LHCN-M2 (cell line): Measurements from ENCODE around the gene PDP2. TPM values are rescaled to one million over a fixed set of nuclear protein-coding genes. Genes with fewer than 3 reads are reported as not detected.
"Not testable (repeated sequence)": the region's sequence is repeated elsewhere in the genome, so short reads cannot be mapped to it uniquely, and the experiment has no call there.

Experiments
- DNase-seq: peaks from one replicate; pipeline ENCODE4 v3.0.0-alpha.2; 2012; ENCODE audit warnings: low read depth
- total RNA-seq: library from RNA; depleted of rRNA; stranded (reverse); fragments of >200 nt; gene quantifications from 2 replicates; pipeline ENCODE4 v1.2.3, GENCODE V29; 2014

The PDP2 gene
- total RNA-seq, 1 experiment from 2014 or later, result 10.0 TPM

GRCh38 chr16:66886321-66886720 is 6.0 kb downstream of the PDP2 start:
- no peak for DNase-seq

GRCh38 chr16:66886914-66887313 is 6.6 kb downstream of the PDP2 start:
- no peak for DNase-seq

- DNase-seq, result peak; percentile 35
These were observed 8.6 kb downstream of the PDP2 start for GRCh38 chr16:66888647-66889615.

- no peak for DNase-seq
These were observed 9.3 kb downstream of the PDP2 start for GRCh38 chr16:66889622-66890021.

- DNase-seq, result no peak
These were observed 10.5 kb downstream of the PDP2 start for GRCh38 chr16:66890799-66891198.

GRCh38 chr16:66891360-66891759 is 11.0 kb downstream of the PDP2 start:
- DNase-seq, result no peak

- no peak for DNase-seq
These were observed 11.5 kb downstream of the PDP2 start for GRCh38 chr16:66891797-66892196.

GRCh38 chr16:66894055-66894454 is 13.7 kb downstream of the PDP2 start:
- no peak for DNase-seq

GRCh38 chr16:66894948-66895688 is 14.8 kb downstream of the PDP2 start:
- peak; percentile 74 for DNase-seq

- no peak for DNase-seq
These were observed 15.3 kb downstream of the PDP2 start for GRCh38 chr16:66895689-66895979.

- no peak for DNase-seq
These were observed 15.7 kb downstream of the PDP2 start for GRCh38 chr16:66895999-66896398.

- not testable (repeated sequence) for DNase-seq
These were observed 16.4 kb downstream of the PDP2 start for GRCh38 chr16:66896682-66897081.

- DNase-seq, result no peak
These were observed 17.9 kb downstream of the PDP2 start for GRCh38 chr16:66898207-66898606.

GRCh38 chr16:66898933-66899309 is 18.6 kb downstream of the PDP2 start:
- DNase-seq, result no peak

GRCh38 chr16:66899310-66899944 is 19.1 kb downstream of the PDP2 start:
- DNase-seq, result peak; percentile 57

GRCh38 chr16:66899945-66900710 is 19.8 kb downstream of the PDP2 start:
- peak; percentile 84 for DNase-seq

GRCh38 chr16:66900721-66901441 is 20.6 kb downstream of the PDP2 start:
- DNase-seq, result no peak

GRCh38 chr16:66901626-66902025 is 21.3 kb downstream of the PDP2 start:
- DNase-seq, result no peak

GRCh38 chr16:66902648-66903543 is 22.6 kb downstream of the PDP2 start:
- DNase-seq, result no peak
